Calu3 (cell line): Measurements from ENCODE around the gene HBP1. TPM values are rescaled to one million over a fixed set of nuclear protein-coding genes. Genes with fewer than 3 reads are reported as not detected.
"Not testable (repeated sequence)": the region's sequence is repeated elsewhere in the genome, so short reads cannot be mapped to it uniquely, and the experiment has no call there.

Experiments used
- BruUV-seq: library from RNA; stranded (reverse); fragments of 400-500 nt; replicated peaks from 2 replicates; lab custom pipeline; 2021; lab: Mats Ljungman, UMichigan
- CTCF ChIA-PET: fragments of 300-600 bp; sonication (Branson Sonifier 250); formaldehyde crosslinking; loops from one replicate; lab custom pipeline; 2022; ENCODE audit warnings: antibody characterized with exemption; lab: Charles Lee
- DNase-seq: peaks from one replicate; pipeline ENCODE4 v3.0.0; 2022
- H3K27ac Mint-ChIP-seq: one replicate; pipeline ENCODE4 v1.8.0; 2022; ENCODE audit warnings: mixed read lengths; ENCODE audit not compliant: unreplicated experiment
- H3K27me3 Mint-ChIP-seq: one replicate; pipeline ENCODE4 v1.8.0; 2022; ENCODE audit warnings: mixed read lengths; ENCODE audit not compliant: unreplicated experiment
- H3K36me3 Mint-ChIP-seq: one replicate; pipeline ENCODE4 v1.8.0; 2022; ENCODE audit warnings: mild to moderate bottlenecking, moderate library complexity, mixed read lengths; ENCODE audit not compliant: insufficient read depth, unreplicated experiment
- H3K4me1 Mint-ChIP-seq: one replicate; pipeline ENCODE4 v1.8.0; 2022; ENCODE audit warnings: mild to moderate bottlenecking, low read depth, mixed read lengths; ENCODE audit not compliant: unreplicated experiment
- H3K4me3 Mint-ChIP-seq: one replicate; pipeline ENCODE4 v1.8.0; 2022; ENCODE audit warnings: mild to moderate bottlenecking, low read depth, moderate library complexity, mixed read lengths; ENCODE audit not compliant: unreplicated experiment
- H3K9me3 Mint-ChIP-seq: one replicate; pipeline ENCODE4 v1.8.0; 2022; ENCODE audit warnings: low read depth, mixed read lengths; ENCODE audit not compliant: unreplicated experiment
- intact Hi-C: fragments of 100-400 bp; cut with micrococcal nuclease; formaldehyde crosslinking; loops from one replicate; pipeline ENCODE4 v1.10.0; 2022; ENCODE audit not compliant: unreplicated experiment
- total RNA-seq: library from RNA; stranded (reverse); gene quantifications from 2 replicates; pipeline ENCODE4 v1.2.3, GENCODE V29; 2022
- TF ChIP-seq, protein P1 (sequence below): fragments of 200-600 bp; IDR thresholded peaks from one replicate; pipeline ENCODE4 v1.8.0; 2022; ENCODE audit warnings: antibody characterized with exemption; ENCODE audit not compliant: unreplicated experiment

The HBP1 gene
- total RNA-seq, 1 experiment from 2014 or later: 32.0 TPM

DNA sequence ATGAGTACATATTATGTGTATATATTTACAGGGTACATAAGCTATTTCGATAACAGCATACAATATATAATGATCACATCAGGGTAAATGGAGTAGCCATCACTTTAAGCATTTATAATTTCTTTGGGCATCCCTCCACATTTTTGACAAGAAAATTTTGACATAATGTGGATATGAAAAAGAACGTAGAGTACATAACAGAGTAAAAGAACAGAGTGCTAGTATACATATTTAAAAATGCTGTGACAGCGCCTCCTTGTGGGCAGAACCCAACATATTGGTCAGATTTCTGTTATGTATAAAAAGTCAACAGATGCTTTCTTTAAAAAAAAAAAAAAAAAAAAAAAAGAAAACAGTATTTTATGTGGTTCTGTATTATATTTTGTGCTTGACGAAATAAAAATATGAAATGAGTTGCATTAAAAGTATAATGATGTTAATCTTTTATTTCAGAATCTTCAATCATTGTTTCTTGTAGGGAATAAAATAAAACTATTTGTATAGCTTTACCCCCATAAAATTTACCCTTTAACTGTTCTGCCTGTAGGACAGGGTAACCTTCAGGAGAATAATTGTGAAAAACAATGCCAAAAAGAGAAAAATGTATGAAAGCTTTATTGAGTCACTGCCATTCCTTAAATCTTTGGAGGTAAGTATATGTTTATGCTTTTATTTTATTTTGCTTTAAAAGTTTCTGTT is 18.3 kb upstream of the HBP1 start:
- Mint-ChIP-seq H3K9me3 (no peaks in the 10 kb centered on the region), H3K4me3 (no peak overlapping the region), H3K36me3 (no peaks in the 10 kb centered on the region), H3K27me3 (no peaks in the 10 kb centered on the region), H3K27ac (no peak overlapping the region), H3K4me1 (peaks cover 9% of the 10 kb centered on the region)
- intact Hi-C loops: loop anchor here (1.0 to 10.0 kb wide), 3 partner anchors 203 to 976 kb away; no protein-coding TSS in a partner anchor
- TF ChIP-seq, protein P1, sequence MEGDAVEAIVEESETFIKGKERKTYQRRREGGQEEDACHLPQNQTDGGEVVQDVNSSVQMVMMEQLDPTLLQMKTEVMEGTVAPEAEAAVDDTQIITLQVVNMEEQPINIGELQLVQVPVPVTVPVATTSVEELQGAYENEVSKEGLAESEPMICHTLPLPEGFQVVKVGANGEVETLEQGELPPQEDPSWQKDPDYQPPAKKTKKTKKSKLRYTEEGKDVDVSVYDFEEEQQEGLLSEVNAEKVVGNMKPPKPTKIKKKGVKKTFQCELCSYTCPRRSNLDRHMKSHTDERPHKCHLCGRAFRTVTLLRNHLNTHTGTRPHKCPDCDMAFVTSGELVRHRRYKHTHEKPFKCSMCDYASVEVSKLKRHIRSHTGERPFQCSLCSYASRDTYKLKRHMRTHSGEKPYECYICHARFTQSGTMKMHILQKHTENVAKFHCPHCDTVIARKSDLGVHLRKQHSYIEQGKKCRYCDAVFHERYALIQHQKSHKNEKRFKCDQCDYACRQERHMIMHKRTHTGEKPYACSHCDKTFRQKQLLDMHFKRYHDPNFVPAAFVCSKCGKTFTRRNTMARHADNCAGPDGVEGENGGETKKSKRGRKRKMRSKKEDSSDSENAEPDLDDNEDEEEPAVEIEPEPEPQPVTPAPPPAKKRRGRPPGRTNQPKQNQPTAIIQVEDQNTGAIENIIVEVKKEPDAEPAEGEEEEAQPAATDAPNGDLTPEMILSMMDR: peak; percentile 22
- CTCF ChIA-PET: interaction anchor here (0.6 to 0.8 kb wide), 4 partner anchors 25 to 357 kb away, joined by 3 to 6 read pairs (median 4); no protein-coding TSS in a partner anchor
- BruUV-seq: no TSS peak
- peak; percentile 50 for DNase-seq

DNA sequence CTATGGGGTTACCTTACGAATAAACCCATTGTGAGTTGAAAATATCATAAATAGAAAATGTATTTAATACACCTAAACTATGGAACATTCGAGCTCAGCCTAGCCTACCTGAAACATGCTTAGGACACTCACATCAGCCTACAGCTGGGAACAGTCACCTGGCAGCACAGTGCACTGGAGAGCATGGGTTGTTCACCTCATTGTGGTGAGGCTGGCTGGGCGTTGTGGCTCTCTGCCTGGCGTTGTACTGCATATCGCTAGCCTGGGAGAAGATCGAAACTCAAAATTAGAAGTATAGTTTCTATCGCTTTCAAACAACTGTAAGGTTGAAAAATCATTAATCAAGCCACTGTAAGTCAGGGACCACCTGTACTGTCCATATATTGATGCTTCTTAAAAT is 17.3 kb upstream of the HBP1 start:
- intact Hi-C loops: loop anchor here (10.0 kb wide), 1 partner anchor 977 kb away; no protein-coding TSS in a partner anchor
- TF ChIP-seq, protein P1: no peak
- no peaks in the 10 kb centered on the region for H3K27me3 Mint-ChIP-seq
- H3K36me3 Mint-ChIP-seq: no peaks in the 10 kb centered on the region
- H3K4me1 Mint-ChIP-seq: peaks cover 9% of the 10 kb centered on the region
- BruUV-seq: no TSS peak
- H3K9me3 Mint-ChIP-seq: no peaks in the 10 kb centered on the region
- no peak for DNase-seq
- CTCF ChIA-PET: no interaction called here
- H3K27ac Mint-ChIP-seq: no peak overlapping the region
- no peak overlapping the region for H3K4me3 Mint-ChIP-seq

DNA sequence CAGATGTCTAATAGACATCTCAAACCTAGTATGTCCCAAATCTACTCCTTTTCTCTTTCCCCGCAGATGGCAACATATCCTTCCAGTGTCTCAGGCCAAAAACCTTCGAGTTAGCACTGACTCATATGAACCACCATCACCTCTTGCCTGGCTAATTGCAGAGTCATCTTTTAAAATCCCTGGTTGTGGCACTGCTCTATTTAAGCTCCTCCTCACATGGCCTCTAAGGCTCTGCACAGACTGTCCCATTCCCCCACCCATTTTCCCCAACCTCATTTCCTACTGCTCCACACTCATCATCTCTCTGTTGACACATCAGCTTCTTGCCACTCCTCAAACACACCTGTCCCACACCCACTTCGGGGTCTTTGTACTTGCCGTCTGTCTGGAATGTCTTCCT is 16.8 kb upstream of the HBP1 start:
- no peak for DNase-seq
- intact Hi-C loops: loop anchor here (10.0 kb wide), 1 partner anchor 977 kb away; no protein-coding TSS in a partner anchor
- H3K27me3 Mint-ChIP-seq: no peaks in the 10 kb centered on the region

DNA sequence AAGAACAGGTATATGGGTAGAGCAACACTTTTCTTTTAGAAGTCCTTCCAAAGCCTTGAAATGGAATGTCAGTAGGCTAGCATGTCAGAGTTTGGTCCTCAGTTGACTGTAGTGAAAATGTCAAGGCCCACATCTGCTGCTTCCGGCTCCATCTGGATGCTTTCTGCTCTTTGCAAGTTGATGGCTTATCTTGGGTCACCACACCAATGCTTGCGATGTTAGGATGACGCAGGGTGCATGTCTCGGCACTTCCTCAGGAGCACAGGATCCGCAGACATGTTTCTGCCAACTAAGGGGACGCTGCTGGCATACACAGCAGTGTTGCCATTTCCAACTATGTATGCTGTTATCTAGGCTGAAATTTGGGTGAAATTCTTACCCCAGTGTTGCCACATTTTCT is 14.0 kb upstream of the HBP1 start:
- Mint-ChIP-seq H3K36me3 (no peaks in the 10 kb centered on the region), H3K27me3 (no peaks in the 10 kb centered on the region), H3K4me1 (peaks cover 9% of the 10 kb centered on the region), H3K4me3 (no peak overlapping the region), H3K9me3 (no peaks in the 10 kb centered on the region), H3K27ac (no peak overlapping the region)
- CTCF ChIA-PET: no interaction called here
- BruUV-seq: no TSS peak
- intact Hi-C loops: loop anchor here (10.0 kb wide), 1 partner anchor 980 kb away; no protein-coding TSS in a partner anchor
- TF ChIP-seq, protein P1: no peak
- DNase-seq: no peak

More for the DNA sequence above, 16.8 kb upstream of the HBP1 start:
- BruUV-seq: no TSS peak
- peaks cover 9% of the 10 kb centered on the region for H3K4me1 Mint-ChIP-seq
- CTCF ChIA-PET: no interaction called here
- H3K27ac Mint-ChIP-seq: no peak overlapping the region
- H3K36me3 Mint-ChIP-seq: no peaks in the 10 kb centered on the region
- no peak overlapping the region for H3K4me3 Mint-ChIP-seq
- TF ChIP-seq, protein P1: no peak
- no peaks in the 10 kb centered on the region for H3K9me3 Mint-ChIP-seq

DNA sequence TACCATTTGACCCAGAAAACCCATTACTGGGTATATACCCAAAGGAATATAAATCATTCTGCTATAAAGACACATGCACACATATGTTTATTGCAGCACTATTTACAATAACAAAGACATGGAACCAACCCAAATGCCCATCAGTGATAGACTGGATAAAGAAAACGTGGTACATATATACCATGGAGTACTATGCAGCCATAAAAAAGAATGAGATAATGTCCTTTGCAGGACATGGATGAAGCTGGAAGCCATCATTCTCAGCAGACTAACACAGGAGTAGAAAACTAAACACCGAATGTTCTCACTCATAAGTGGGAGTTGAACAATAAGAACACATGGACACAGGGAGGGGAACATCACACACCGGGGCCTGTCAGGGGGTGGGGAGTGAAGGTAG is 13.1 kb upstream of the HBP1 start:
- H3K4me3 Mint-ChIP-seq, H3K27me3 Mint-ChIP-seq, DNase-seq, CTCF ChIA-PET, H3K36me3 Mint-ChIP-seq, BruUV-seq, H3K9me3 Mint-ChIP-seq, H3K27ac Mint-ChIP-seq, H3K4me1 Mint-ChIP-seq: not testable (repeated sequence)
- intact Hi-C loops: loop anchor here (10.0 kb wide), 1 partner anchor 981 kb away; no protein-coding TSS in a partner anchor
